Vagina (tissue), 2 donors: Measurements from ENCODE around the gene NAPA. TPM values are rescaled to one million over a fixed set of nuclear protein-coding genes. Genes with fewer than 3 reads are reported as not detected.

Source experiments
- DNase-seq, 2 donors: peaks; one replicate each; pipeline ENCODE4 v3.0.0-alpha.2; 2017; ENCODE audit errors: extremely low spot score in 2 of 2
- H3K27ac ChIP-seq: fragments of 200-600 bp; sonication (generic); one replicate; pipeline ENCODE4 v1.5.1; 2019
- H3K27me3 ChIP-seq: fragments of 200-600 bp; sonication (generic); one replicate; pipeline ENCODE4 v1.5.1; 2019
- H3K36me3 ChIP-seq, 2 donors: fragments of 200-600 bp; sonication (generic); one replicate each; pipeline ENCODE4 v1.5.1; 2017 to 2019
- H3K4me1 ChIP-seq: fragments of 200-600 bp; sonication (generic); one replicate; pipeline ENCODE4 v1.5.1; 2019
- H3K4me3 ChIP-seq, 2 donors: fragments of 200-600 bp; sonication (generic); 1 replicate in 1 of 2; 2 replicates in 1 of 2; pipeline ENCODE4 v1.5.1; 2016 to 2019
- H3K9me3 ChIP-seq: fragments of 200-600 bp; sonication (generic); one replicate; pipeline ENCODE4 v1.5.1; 2019
- POLR2A ChIP-seq, 2 donors: fragments of 450-650 bp; IDR thresholded peaks; one replicate each; pipeline ENCODE4 v1.6.1; 2017; ENCODE audit warnings: antibody characterized with exemption in 2 of 2, mild to moderate bottlenecking in 2 of 2, moderate library complexity in 2 of 2
- POLR2AphosphoS5 ChIP-seq, 2 donors: sonication (generic); formaldehyde crosslinking; IDR thresholded peaks; one replicate each; pipeline ENCODE4 v1.9.0; 2017; ENCODE audit warnings: antibody characterized with exemption in 2 of 2, mild to moderate bottlenecking in 2 of 2, low read depth in 1 of 2; ENCODE audit not compliant: insufficient read depth in 1 of 2
- intact Hi-C: fragments of 100-400 bp; cut with DNase I; formaldehyde crosslinking; loops from one replicate; pipeline ENCODE4 v1.15.1; 2023
- total RNA-seq: library from RNA; depleted of rRNA; stranded (reverse); fragments of >200 nt; gene quantifications from one replicate; pipeline ENCODE4 v1.2.3, GENCODE V29; 2016
- TF ChIP-seq, protein P1 (sequence below), 3 experiments: fragments of 450-650 bp in 2 of 3; fragments of 200-600 bp in 1 of 3; sonication (generic) in 1 of 3; IDR thresholded peaks; one replicate each; pipeline ENCODE4 v1.5.1; 2017 to 2019; ENCODE audit warnings: antibody characterized with exemption in 3 of 3, mild to moderate bottlenecking in 2 of 3, moderate library complexity in 2 of 3

The NAPA gene
- total RNA-seq, 1 donor from 2014 or later: 108 TPM

GRCh38 chr19:47459477-47459876 lies 55.4 kb downstream of the NAPA start:
- Histone ChIP-seq H3K4me3 (no peak overlapping the region), H3K36me3 (no peaks in the 10 kb centered on the region), H3K27me3 (peaks cover 10% of the 10 kb centered on the region), H3K27ac (no peak overlapping the region), H3K4me1 (peaks cover 8% of the 10 kb centered on the region), H3K9me3 (peaks cover 10% of the 10 kb centered on the region)
- intact Hi-C loops: no loop called here
- no peak for DNase-seq
- TF ChIP-seq, protein P1, sequence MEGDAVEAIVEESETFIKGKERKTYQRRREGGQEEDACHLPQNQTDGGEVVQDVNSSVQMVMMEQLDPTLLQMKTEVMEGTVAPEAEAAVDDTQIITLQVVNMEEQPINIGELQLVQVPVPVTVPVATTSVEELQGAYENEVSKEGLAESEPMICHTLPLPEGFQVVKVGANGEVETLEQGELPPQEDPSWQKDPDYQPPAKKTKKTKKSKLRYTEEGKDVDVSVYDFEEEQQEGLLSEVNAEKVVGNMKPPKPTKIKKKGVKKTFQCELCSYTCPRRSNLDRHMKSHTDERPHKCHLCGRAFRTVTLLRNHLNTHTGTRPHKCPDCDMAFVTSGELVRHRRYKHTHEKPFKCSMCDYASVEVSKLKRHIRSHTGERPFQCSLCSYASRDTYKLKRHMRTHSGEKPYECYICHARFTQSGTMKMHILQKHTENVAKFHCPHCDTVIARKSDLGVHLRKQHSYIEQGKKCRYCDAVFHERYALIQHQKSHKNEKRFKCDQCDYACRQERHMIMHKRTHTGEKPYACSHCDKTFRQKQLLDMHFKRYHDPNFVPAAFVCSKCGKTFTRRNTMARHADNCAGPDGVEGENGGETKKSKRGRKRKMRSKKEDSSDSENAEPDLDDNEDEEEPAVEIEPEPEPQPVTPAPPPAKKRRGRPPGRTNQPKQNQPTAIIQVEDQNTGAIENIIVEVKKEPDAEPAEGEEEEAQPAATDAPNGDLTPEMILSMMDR (IDR thresholded peaks at IDR 0.05): no peak
- TF ChIP-seq POLR2A (IDR thresholded peaks at IDR 0.05) (no peak), POLR2AphosphoS5 (IDR thresholded peaks at IDR 0.05; ENCODE audit: insufficient read depth in 1 of 2, low read depth in 1 of 2) (no peak)

DNA sequence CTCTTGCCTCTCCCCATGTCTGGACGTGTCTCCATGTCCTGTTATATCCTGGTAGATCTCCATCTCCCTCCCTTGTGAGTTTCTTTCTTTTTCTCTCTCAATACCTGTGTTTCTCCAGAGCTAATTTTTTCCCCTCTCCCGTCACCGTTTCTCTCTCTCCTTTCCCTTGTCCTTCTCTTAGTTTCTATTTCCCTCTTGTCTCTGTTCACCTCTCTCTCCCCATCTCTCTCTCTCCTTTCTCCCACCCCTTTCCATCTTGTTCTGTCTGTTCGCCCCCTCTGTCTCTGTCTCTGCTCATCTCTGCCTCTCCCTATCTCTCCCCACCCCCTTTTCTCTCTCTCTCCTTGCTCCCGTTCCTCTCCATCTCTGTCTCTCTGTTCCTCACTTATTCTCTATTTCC lies 56.2 kb downstream of the NAPA start:
- TF ChIP-seq, protein P1 (IDR thresholded peaks at IDR 0.05): no peak
- no peak for TF ChIP-seq POLR2AphosphoS5 (IDR thresholded peaks at IDR 0.05; ENCODE audit: insufficient read depth in 1 of 2, low read depth in 1 of 2)
- TF ChIP-seq POLR2A (IDR thresholded peaks at IDR 0.05): no peak
- H3K27ac ChIP-seq: no peak overlapping the region
- peaks cover 10% of the 10 kb centered on the region for H3K9me3 ChIP-seq
- peaks cover 8% of the 10 kb centered on the region for H3K4me1 ChIP-seq
- DNase-seq: no peak
- intact Hi-C loops: no loop called here
- no peak overlapping the region for H3K4me3 ChIP-seq
- no peaks in the 10 kb centered on the region for H3K36me3 ChIP-seq
- peaks cover 10% of the 10 kb centered on the region for H3K27me3 ChIP-seq

DNA sequence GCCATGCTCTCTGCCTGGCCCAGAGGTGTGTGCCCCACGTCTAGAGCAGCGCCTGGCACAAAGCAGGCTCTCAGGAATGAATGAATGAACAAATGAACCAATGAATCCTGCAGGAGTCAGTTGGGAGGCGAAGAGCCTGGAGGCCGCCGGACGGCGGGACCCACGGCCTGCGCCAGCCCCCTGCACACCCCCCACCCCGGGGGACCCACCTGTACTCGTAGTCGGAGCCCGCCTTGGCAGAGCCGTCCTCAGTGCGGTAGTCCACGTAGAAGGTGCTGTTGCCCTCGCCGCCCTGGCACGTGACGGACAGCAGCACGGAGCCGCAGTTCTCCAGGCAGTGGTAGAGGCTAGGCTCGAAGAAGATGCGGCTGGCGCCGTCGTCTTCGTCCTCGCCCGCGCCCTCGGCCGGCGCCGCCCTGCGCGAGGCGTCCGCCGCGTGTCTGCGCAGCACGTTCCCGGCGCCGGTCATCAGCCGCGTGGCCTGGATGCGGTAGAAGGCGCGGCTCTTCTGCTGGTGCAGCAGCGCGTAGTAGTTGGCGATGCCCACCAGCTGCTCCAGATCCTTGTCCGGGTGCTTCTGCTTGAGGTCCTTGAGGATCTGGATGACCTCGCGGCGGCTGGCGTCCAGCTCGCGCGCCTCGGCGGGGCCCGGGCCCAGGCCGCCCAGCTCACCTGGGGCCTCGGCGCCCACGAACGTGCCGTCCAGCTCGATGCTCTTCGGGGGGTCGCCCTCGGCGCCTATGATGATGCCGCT lies 58.0 kb downstream of the NAPA start:
- intact Hi-C loops: no loop called here
- TF ChIP-seq, protein P1 (IDR thresholded peaks at IDR 0.05): no peak
- no peak for TF ChIP-seq POLR2A (IDR thresholded peaks at IDR 0.05)
- no peak for TF ChIP-seq POLR2AphosphoS5 (IDR thresholded peaks at IDR 0.05; ENCODE audit: insufficient read depth in 1 of 2, low read depth in 1 of 2)
- H3K9me3 ChIP-seq: peaks cover 10% of the 10 kb centered on the region
- H3K27ac ChIP-seq: no peak overlapping the region
- DNase-seq: no peak
- H3K4me3 ChIP-seq: peak overlapping the region in 1 of 2 donors; percentile 6
- peaks cover 8% of the 10 kb centered on the region for H3K4me1 ChIP-seq
- H3K36me3 ChIP-seq: no peaks in the 10 kb centered on the region
- peaks cover 10% of the 10 kb centered on the region for H3K27me3 ChIP-seq

DNA sequence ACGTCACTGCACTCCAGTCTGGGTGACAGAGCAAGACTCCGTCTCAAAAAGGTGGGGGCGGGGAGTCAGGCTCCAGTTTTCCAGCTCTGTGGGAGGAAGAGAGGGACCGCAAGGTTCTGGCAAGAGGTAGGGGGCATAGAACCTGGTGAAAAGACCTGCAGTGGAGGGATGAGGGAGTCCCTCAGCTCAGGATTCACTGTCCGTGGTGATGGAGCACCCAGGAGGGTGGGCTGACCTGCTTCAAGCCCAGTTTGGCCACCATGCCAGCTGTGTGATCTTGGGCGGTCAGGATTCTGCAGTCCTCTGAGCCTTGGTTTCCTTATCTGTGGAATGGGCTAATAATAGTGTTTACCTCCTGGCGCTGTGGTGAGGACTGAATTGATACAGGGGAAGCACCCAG lies 64.4 kb downstream of the NAPA start:
- TF ChIP-seq POLR2AphosphoS5 (IDR thresholded peaks at IDR 0.05; ENCODE audit: insufficient read depth in 1 of 2, low read depth in 1 of 2) (no peak), POLR2A (IDR thresholded peaks at IDR 0.05) (no peak)
- TF ChIP-seq, protein P1 (IDR thresholded peaks at IDR 0.05): no peak
- intact Hi-C loops: no loop called here
- Histone ChIP-seq H3K9me3 (peaks cover 3% of the 10 kb centered on the region), H3K4me1 (peaks cover 24% of the 10 kb centered on the region), H3K27me3 (peaks cover 7% of the 10 kb centered on the region), H3K4me3 (no peak overlapping the region), H3K36me3 (no peaks in the 10 kb centered on the region), H3K27ac (no peak overlapping the region)
- DNase-seq: no peak

DNA sequence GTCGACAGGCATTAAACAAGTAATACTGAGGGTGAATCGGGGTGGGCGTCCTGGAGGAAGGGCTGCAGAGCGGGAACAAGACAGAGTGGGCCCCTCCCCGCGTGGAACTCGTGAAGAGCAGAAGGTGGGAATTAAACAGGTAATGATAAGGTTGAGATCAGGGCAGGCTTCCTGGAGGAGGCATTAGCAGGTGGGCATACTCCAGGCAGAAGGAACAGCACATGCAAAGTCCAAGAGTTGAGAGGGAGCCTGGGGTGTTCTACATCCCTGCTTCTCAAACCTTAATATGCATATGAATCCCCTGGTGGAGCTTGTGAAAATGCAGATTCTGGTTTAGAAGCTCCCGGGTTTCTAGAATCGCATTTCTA lies 66.5 kb downstream of the NAPA start:
- H3K27me3 ChIP-seq: peaks cover 11% of the 10 kb centered on the region
- no peaks in the 10 kb centered on the region for H3K9me3 ChIP-seq
- peaks cover 26% of the 10 kb centered on the region for H3K4me1 ChIP-seq
- no peak overlapping the region for H3K4me3 ChIP-seq
- TF ChIP-seq POLR2AphosphoS5 (IDR thresholded peaks at IDR 0.05; ENCODE audit: insufficient read depth in 1 of 2, low read depth in 1 of 2) (no peak), POLR2A (IDR thresholded peaks at IDR 0.05) (no peak)
- TF ChIP-seq, protein P1 (IDR thresholded peaks at IDR 0.05): no peak
- no peak for DNase-seq
- H3K27ac ChIP-seq: no peak overlapping the region
- intact Hi-C loops: loop anchor here (10.0 kb wide), 1 partner anchor 226 kb away; no protein-coding TSS in a partner anchor
- no peaks in the 10 kb centered on the region for H3K36me3 ChIP-seq
